ENCODE results near the gene PBX1. TPM values are rescaled to one million over a fixed set of nuclear protein-coding genes. Genes with fewer than 3 reads are reported as not detected.

PBX1 gene
- total RNA-seq, 1 experiment from 2014 or later = 102 TPM

GRCh38 chr1:164685266-164686035 is 126.5 kb downstream of the PBX1 start (continued):
- TF ChIP-seq NR2C2 (CRISPR knock-in tag; IDR thresholded peaks at IDR 0.05) (no peak), CBFB (CRISPR knock-in tag; IDR thresholded peaks at IDR 0.05; ENCODE audit: low read depth) (no peak), USF1 (CRISPR knock-in tag; IDR thresholded peaks at IDR 0.05) (no peak), FOXP1 (CRISPR knock-in tag; IDR thresholded peaks at IDR 0.05; ENCODE audit: borderline replicate concordance) (no peak), KAT7 (CRISPR knock-in tag; IDR thresholded peaks at IDR 0.05; ENCODE audit: borderline replicate concordance) (no peak), NFE2L1 (CRISPR knock-in tag; IDR thresholded peaks at IDR 0.05) (no peak), CTCF (IDR thresholded peaks at IDR 0.05) (no peak), ZSCAN18 (CRISPR knock-in tag; IDR thresholded peaks at IDR 0.05) (no peak)

- no peaks in the 10 kb centered on the region for H3K27me3 Mint-ChIP-seq (ENCODE audit: low read depth)
- H3K36me3 Mint-ChIP-seq = peaks cover 11% of the 10 kb centered on the region
- no peak overlapping the region for H3K4me3 Mint-ChIP-seq
- ChIA-PET POLR2A (interaction anchor here (0.6 kb wide), 1 partner anchor 299 kb away, joined by 3 read pairs; no protein-coding TSS in a partner anchor), CTCF (interaction anchor here (1.2 kb wide), 1 partner anchor 14 kb away, joined by 3 read pairs; no protein-coding TSS in a partner anchor)
- H3K4me1 Mint-ChIP-seq = peaks cover 42% of the 10 kb centered on the region
- H3K9me3 Mint-ChIP-seq = no peaks in the 10 kb centered on the region
- no peak for ATAC-seq
- DNase-seq (ENCODE audit: low spot score) = no peak
- H3K27ac Mint-ChIP-seq = no peak overlapping the region
- TF ChIP-seq MAX (CRISPR knock-in tag; IDR thresholded peaks at IDR 0.05) (no peak), GABPB1 (CRISPR knock-in tag; IDR thresholded peaks at IDR 0.05) (no peak), JAZF1 (CRISPR knock-in tag; IDR thresholded peaks at IDR 0.05) (no peak), JUN (CRISPR knock-in tag; IDR thresholded peaks at IDR 0.05) (no peak), ERG (CRISPR knock-in tag; IDR thresholded peaks at IDR 0.05) (no peak), ESRRA (CRISPR knock-in tag; IDR thresholded peaks at IDR 0.05; ENCODE audit: borderline replicate concordance) (no peak), ETV6 (CRISPR knock-in tag; IDR thresholded peaks at IDR 0.05) (no peak), TCF7 (CRISPR knock-in tag; IDR thresholded peaks at IDR 0.05; ENCODE audit: low read depth) (no peak), MYBL2 (CRISPR knock-in tag; IDR thresholded peaks at IDR 0.05) (no peak), TEAD4 (CRISPR knock-in tag; IDR thresholded peaks at IDR 0.05) (no peak), ZNF232 (CRISPR knock-in tag; IDR thresholded peaks at IDR 0.05) (no peak), CREB1 (CRISPR knock-in tag; IDR thresholded peaks at IDR 0.05) (no peak), MLX (CRISPR knock-in tag; IDR thresholded peaks at IDR 0.05) (no peak), AFF4 (CRISPR knock-in tag; IDR thresholded peaks at IDR 0.05; ENCODE audit: borderline replicate concordance) (no peak), CTCF (IDR thresholded peaks at IDR 0.05) (no peak)
Observed at GRCh38 chr1:164687777-164688176, 128.8 kb downstream of the PBX1 start.
